ENCODE measurements around the gene INPP5D. TPM values are rescaled to one million over a fixed set of nuclear protein-coding genes. Genes with fewer than 3 reads are reported as not detected.
"Not testable (repeated sequence)": the region's sequence is repeated elsewhere in the genome, so short reads cannot be mapped to it uniquely, and the experiment has no call there.

INPP5D gene
- total and polyA plus RNA-seq, 2 donors (not counting 3 experiments of a cell fraction or from before 2014, with no cell fraction given), result 13.9 to 46.6 TPM

DNA sequence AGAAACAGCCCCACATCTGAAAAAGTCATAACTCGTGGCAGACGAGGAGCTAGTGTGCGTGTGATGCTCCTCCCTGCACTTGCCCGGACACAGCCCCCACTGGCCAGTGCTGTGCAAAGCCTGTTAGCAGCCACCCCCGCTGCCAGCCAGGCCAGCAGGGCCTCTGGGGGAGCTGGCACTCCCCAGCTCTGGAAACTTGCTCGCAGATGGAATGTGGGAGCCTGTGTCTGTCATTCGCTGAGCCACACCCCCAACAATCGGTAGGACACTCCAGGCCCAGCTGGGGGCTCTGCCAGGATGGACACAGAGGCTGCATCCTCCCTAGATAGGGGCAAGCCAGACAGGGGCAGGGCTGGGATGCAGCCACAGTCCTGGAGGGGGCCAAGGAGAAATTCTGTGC lies 128.9 kb downstream of the INPP5D start:
- Histone ChIP-seq H2AFZ (ENCODE audit: low read depth, low read length) (no peak overlapping the region), H3K4me2 (ENCODE audit: insufficient read depth, low read length) (no peak overlapping the region), H3K9ac (replicated peaks; ENCODE audit: extremely low read depth, insufficient read depth, low read length) (no peak overlapping the region), H3K79me2 (ENCODE audit: control insufficient read depth, insufficient read depth, low read length) (no peaks in the 10 kb centered on the region), H3K36me3 (ENCODE audit: control insufficient read depth in 2 of 2, extremely low read depth in 1 of 2, insufficient read depth in 2 of 2, low read length in 2 of 2) (peaks cover 3 to 50% of the 10 kb centered on the region in 2 experiments), H3K4me3 (replicated peaks in 1 of 3; ENCODE audit: insufficient read depth in 1 of 3, low read depth in 1 of 3, low read length in 3 of 3) (no peak overlapping the region), H3K9me1 (replicated peaks; ENCODE audit: control insufficient read depth, extremely low read depth, insufficient read depth, low read length) (no peaks in the 10 kb centered on the region), H3K4me1 (ENCODE audit: control insufficient read depth, extremely low read depth, insufficient read depth, low read length) (no peaks in the 10 kb centered on the region), H4K20me1 (replicated peaks; ENCODE audit: control insufficient read depth, extremely low read depth, insufficient read depth, low read length) (no peaks in the 10 kb centered on the region), H3K9me3 (replicated peaks; ENCODE audit: control insufficient read depth, insufficient read depth, low read length) (no peaks in the 10 kb centered on the region), H3K27me3 (ENCODE audit: control insufficient read depth in 2 of 2, insufficient read depth in 2 of 2, low read length in 2 of 2) (no peaks in the 10 kb centered on the region), H3K27ac (ENCODE audit: insufficient read depth, low read depth, low read length) (no peak overlapping the region)
- DNase-seq (ENCODE audit: low read depth, low spot score), result no peak
- ChIA-PET CTCF (no interaction called here), POLR2A (no interaction called here)
- no peak for TF ChIP-seq POLR2AphosphoS5 (IDR thresholded peaks at IDR 0.05; ENCODE audit: insufficient read depth, low read depth, low read length)
- BruUV-seq (replicated peaks), result no TSS peak
- intact Hi-C loops (cut with micrococcal nuclease) (no loop called here), dilution Hi-C loops (cut with MboI; ENCODE audit: extremely low pct_ligation_motif_present, low sequenced_read_pairs) (no loop called here)
- FAIRE-seq, result no peak

DNA sequence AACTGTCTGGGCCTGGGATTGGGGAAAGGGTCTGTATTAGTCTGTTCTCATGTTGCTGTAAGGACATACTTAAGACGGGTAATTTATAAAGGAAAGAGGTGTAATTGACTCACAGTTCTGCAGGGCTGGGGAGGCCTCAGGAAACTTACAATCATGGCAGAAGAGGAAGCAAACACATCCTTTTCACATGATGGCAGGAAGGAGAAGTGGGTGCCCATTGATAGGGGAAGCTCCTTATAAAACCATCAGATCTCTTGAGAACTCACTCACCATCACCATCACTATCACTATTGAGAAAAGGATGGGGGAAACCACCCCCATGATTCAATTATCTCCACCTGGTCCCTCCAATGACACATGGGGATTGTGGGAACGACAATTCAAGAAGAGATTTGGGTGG lies 130.9 kb downstream of the INPP5D start:
- H3K27me3 ChIP-seq (ENCODE audit: control insufficient read depth in 2 of 2, insufficient read depth in 2 of 2, low read length in 2 of 2); dilution Hi-C loops (cut with MboI; ENCODE audit: extremely low pct_ligation_motif_present, low sequenced_read_pairs); H3K79me2 ChIP-seq (ENCODE audit: control insufficient read depth, insufficient read depth, low read length); H3K4me2 ChIP-seq (ENCODE audit: insufficient read depth, low read length); H3K4me3 ChIP-seq (replicated peaks in 1 of 3; ENCODE audit: insufficient read depth in 1 of 3, low read depth in 1 of 3, low read length in 3 of 3); intact Hi-C loops (cut with micrococcal nuclease); BruUV-seq (replicated peaks); H3K27ac ChIP-seq (ENCODE audit: insufficient read depth, low read depth, low read length); H3K9me3 ChIP-seq (replicated peaks; ENCODE audit: control insufficient read depth, insufficient read depth, low read length); POLR2A ChIA-PET; H3K4me1 ChIP-seq (ENCODE audit: control insufficient read depth, extremely low read depth, insufficient read depth, low read length); H4K20me1 ChIP-seq (replicated peaks; ENCODE audit: control insufficient read depth, extremely low read depth, insufficient read depth, low read length); H2AFZ ChIP-seq (ENCODE audit: low read depth, low read length); CTCF ChIA-PET; FAIRE-seq; H3K9ac ChIP-seq (replicated peaks; ENCODE audit: extremely low read depth, insufficient read depth, low read length); H3K9me1 ChIP-seq (replicated peaks; ENCODE audit: control insufficient read depth, extremely low read depth, insufficient read depth, low read length); DNase-seq (ENCODE audit: low read depth, low spot score): not testable (repeated sequence)
- H3K36me3 ChIP-seq (ENCODE audit: control insufficient read depth in 2 of 2, extremely low read depth in 1 of 2, insufficient read depth in 2 of 2, low read length in 2 of 2), result peaks cover 0 to 41% of the 10 kb centered on the region in 2 experiments

DNA sequence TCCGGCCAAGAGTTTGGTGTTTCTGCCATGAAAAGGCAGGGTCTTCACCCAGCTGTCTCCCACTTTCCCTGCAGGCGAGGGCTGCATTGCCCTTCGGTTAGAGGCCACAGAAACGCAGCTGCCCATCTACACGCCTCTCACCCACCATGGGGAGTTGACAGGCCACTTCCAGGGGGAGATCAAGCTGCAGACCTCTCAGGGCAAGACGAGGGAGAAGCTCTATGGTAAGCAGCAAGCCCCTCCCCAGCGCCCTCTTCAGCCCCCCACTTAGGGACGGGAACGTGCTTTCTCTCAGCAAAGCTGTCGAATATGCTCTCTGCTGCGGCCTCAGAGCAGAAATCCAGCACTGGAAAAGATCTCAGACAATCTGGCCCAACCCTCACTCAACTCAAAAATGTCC lies 133.6 kb downstream of the INPP5D start:
- H3K9ac ChIP-seq (replicated peaks; ENCODE audit: extremely low read depth, insufficient read depth, low read length), result no peak overlapping the region
- no peaks in the 10 kb centered on the region for H3K27me3 ChIP-seq (ENCODE audit: control insufficient read depth in 2 of 2, insufficient read depth in 2 of 2, low read length in 2 of 2)
- no peak overlapping the region for H3K4me3 ChIP-seq (replicated peaks in 1 of 3; ENCODE audit: insufficient read depth in 1 of 3, low read depth in 1 of 3, low read length in 3 of 3)
- FAIRE-seq, result no peak
- H3K9me1 ChIP-seq (replicated peaks; ENCODE audit: control insufficient read depth, extremely low read depth, insufficient read depth, low read length), result no peaks in the 10 kb centered on the region
- peaks cover 3 to 37% of the 10 kb centered on the region in 2 experiments for H3K36me3 ChIP-seq (ENCODE audit: control insufficient read depth in 2 of 2, extremely low read depth in 1 of 2, insufficient read depth in 2 of 2, low read length in 2 of 2)
- BruUV-seq (replicated peaks), result no TSS peak
- no peak for TF ChIP-seq EZH2 (IDR thresholded peaks at IDR 0.05; ENCODE audit: borderline replicate concordance, low read depth, low read length, severe bottlenecking)
- TF ChIP-seq, protein P1, sequence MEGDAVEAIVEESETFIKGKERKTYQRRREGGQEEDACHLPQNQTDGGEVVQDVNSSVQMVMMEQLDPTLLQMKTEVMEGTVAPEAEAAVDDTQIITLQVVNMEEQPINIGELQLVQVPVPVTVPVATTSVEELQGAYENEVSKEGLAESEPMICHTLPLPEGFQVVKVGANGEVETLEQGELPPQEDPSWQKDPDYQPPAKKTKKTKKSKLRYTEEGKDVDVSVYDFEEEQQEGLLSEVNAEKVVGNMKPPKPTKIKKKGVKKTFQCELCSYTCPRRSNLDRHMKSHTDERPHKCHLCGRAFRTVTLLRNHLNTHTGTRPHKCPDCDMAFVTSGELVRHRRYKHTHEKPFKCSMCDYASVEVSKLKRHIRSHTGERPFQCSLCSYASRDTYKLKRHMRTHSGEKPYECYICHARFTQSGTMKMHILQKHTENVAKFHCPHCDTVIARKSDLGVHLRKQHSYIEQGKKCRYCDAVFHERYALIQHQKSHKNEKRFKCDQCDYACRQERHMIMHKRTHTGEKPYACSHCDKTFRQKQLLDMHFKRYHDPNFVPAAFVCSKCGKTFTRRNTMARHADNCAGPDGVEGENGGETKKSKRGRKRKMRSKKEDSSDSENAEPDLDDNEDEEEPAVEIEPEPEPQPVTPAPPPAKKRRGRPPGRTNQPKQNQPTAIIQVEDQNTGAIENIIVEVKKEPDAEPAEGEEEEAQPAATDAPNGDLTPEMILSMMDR (IDR thresholded peaks at IDR 0.05; ENCODE audit: extremely low read depth in 1 of 2, insufficient read depth in 1 of 2, low read depth in 1 of 2, low read length in 2 of 2), result no peak
- TF ChIP-seq GATA2 (IDR thresholded peaks at IDR 0.05; ENCODE audit: insufficient read depth, insufficient read length, low read depth, low read length), result no peak
- no peak for TF ChIP-seq MAX (IDR thresholded peaks at IDR 0.05; ENCODE audit: insufficient read depth, insufficient read length)
- TF ChIP-seq FOS (IDR thresholded peaks at IDR 0.05; ENCODE audit: borderline replicate concordance, insufficient read depth, low read length), result no peak
- no peak for TF ChIP-seq POLR2A (IDR thresholded peaks at IDR 0.05; ENCODE audit: low read depth, low read length)
- no peak for TF ChIP-seq POLR2AphosphoS5 (IDR thresholded peaks at IDR 0.05; ENCODE audit: insufficient read depth, low read depth, low read length)
- no peak for TF ChIP-seq JUN (IDR thresholded peaks at IDR 0.05; ENCODE audit: borderline replicate concordance, insufficient read depth, insufficient read length, low read depth)
- no peak for TF ChIP-seq MYC (IDR thresholded peaks at IDR 0.05; ENCODE audit: low read depth, low read length)
- no peaks in the 10 kb centered on the region for H4K20me1 ChIP-seq (replicated peaks; ENCODE audit: control insufficient read depth, extremely low read depth, insufficient read depth, low read length)
- no peak for DNase-seq (ENCODE audit: low read depth, low spot score)
- H3K4me1 ChIP-seq (ENCODE audit: control insufficient read depth, extremely low read depth, insufficient read depth, low read length), result no peaks in the 10 kb centered on the region
- H3K9me3 ChIP-seq (replicated peaks; ENCODE audit: control insufficient read depth, insufficient read depth, low read length), result no peaks in the 10 kb centered on the region
- H3K4me2 ChIP-seq (ENCODE audit: insufficient read depth, low read length), result no peak overlapping the region
- dilution Hi-C loops (cut with MboI; ENCODE audit: extremely low pct_ligation_motif_present, low sequenced_read_pairs) (no loop called here), intact Hi-C loops (cut with micrococcal nuclease) (no loop called here)
- H3K27ac ChIP-seq (ENCODE audit: insufficient read depth, low read depth, low read length), result no peak overlapping the region
- POLR2A ChIA-PET, result no interaction called here
- H3K79me2 ChIP-seq (ENCODE audit: control insufficient read depth, insufficient read depth, low read length), result no peaks in the 10 kb centered on the region
- no peak overlapping the region for H2AFZ ChIP-seq (ENCODE audit: low read depth, low read length)
- CTCF ChIA-PET, result no interaction called here

Measured in endothelial cell of umbilical vein (primary cell).